HUDEP-2 (cell line): ENCODE data around the gene ARVCF.

Experiments
- DNase-seq, 76 experiments: peaks; one replicate each; lab custom pipeline; 2025; ENCODE audit not compliant: unreplicated experiment in 76 of 76; lab: John Stamatoyannopoulos, UW

Gene ARVCF

GRCh38 chr22:20003304-20003703, 13.3 kb downstream of the ARVCF start:
- no peak for DNase-seq

DNA sequence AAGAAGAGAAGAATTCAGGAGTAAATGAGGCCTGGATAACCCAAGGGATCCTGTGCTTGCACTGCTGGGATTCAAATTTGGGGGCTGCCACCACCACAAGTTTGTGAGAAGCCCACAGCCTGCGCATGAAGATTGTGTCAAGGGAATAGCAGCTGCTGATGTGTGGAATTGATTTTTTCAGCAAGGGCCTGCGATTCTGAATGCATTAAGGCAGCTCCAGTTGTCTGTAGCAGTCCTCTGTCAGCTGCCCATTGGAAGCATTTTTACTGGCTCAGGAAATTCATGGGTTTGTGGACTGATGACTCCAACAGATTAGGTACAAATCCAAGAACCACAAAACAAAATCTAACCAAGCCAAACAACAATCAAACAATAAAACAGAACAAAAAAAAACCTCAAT, 14.0 kb downstream of the ARVCF start:
- no peak for DNase-seq

- no peak for DNase-seq
These were observed 14.5 kb downstream of the ARVCF start for GRCh38 chr22:20002128-20002527.

GRCh38 chr22:20001082-20001638, 15.5 kb downstream of the ARVCF start:
- DNase-seq = no peak

GRCh38 chr22:20000246-20001081, 16.2 kb downstream of the ARVCF start:
- no peak for DNase-seq

GRCh38 chr22:19998991-19999820, 17.4 kb downstream of the ARVCF start:
- DNase-seq = no peak

- DNase-seq = no peak
These were observed 18.2 kb downstream of the ARVCF start for GRCh38 chr22:19998232-19998951.

GRCh38 chr22:19997561-19998231, 18.9 kb downstream of the ARVCF start:
- DNase-seq = no peak

DNA sequence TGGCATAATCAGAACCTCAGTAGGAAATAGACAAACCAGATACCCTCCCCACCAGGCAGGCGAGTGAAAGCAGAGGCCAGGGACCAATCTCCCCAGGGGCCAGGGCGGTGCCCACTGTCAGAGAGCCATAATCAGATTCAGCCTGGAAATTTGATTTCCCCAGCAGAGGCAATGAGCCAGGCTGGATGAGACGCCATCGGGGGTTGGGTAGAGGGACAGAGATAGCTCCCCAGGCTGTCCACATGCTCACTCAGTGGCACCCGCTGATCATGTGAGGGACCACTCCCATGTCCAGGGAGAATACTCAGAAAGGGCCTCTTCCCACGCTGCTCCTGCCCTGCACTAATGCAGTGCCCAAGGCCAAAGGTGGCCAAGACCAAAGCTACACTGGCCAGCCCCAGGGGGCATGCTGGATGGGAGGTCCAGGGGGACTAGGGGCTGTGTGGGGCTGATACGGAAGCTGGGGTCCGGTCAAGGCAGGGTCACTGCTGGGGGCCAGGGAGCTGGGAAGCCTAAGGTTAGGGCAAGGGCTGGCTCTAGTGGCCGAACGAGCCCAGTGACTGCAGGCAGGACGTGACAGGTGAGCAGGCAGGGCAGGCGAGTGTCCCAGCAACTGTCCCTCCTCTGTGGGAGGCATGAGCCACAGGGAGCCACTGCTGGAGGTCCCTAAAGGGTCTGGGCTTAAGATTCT, 19.8 kb downstream of the ARVCF start:
- DNase-seq = peak in 32 of 76 experiments; percentile 2 to 69 (median 26)

DNA sequence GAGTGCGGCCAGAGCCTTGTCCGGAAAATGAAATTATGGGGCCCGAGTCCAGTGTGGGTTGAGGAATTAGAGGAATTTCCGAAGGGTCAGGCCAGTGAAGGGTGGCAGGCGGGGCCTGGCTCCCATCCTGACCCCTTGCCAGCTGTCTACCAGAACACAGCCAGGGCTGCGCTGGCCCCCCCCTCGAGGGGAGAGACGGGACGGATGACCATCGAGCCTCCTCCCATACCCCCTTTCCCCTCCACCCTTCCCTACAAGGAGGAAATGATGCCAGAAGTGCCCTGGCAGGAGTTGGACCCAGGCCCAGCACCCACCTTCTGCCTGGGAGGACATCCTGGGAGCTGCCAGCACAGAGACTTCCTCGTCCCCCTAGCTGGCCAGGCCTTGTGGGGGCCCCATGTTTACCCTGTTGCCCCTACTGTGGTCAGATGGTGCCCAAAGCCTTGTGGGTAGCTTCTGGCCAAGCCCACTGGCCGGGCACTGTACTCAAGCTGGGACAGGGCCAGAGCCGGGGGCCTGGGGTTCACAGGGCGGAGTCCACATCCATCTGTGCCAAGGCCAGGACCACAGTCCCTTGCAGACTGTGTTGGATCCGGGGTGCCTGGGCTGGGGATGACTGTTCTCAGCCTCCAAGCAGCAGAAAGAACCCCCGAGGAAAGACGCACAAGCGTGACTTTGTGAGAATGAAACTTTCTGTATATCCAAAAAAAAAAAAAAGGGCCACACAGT, 20.8 kb downstream of the ARVCF start:
- no peak for DNase-seq

- no peak for DNase-seq
These were observed 21.6 kb downstream of the ARVCF start for GRCh38 chr22:19994851-19995610.

GRCh38 chr22:19993926-19994325, 22.7 kb downstream of the ARVCF start:
- DNase-seq = no peak

GRCh38 chr22:19992921-19993355, 23.7 kb downstream of the ARVCF start:
- no peak for DNase-seq

DNA sequence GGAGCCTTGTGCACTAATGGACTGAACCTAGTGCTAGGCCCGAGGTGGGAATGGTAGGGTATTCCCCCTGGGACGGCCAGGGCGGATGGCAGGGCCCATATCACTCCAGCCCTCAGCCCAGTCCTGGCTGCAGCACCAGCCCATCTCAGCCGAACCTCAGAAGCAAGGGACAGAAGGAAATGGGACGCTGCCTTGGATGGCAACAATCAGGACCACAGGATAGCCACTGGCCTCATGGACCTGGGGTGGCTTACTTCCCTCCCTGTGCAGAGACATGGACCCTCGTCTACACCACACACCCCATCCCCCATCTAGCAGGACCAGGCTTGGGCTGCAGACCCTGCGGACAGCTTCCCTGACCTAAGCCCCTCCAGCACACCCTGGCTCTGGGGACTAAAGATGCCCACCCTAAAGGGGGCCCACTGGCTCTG, 24.1 kb downstream of the ARVCF start:
- no peak for DNase-seq

DNA sequence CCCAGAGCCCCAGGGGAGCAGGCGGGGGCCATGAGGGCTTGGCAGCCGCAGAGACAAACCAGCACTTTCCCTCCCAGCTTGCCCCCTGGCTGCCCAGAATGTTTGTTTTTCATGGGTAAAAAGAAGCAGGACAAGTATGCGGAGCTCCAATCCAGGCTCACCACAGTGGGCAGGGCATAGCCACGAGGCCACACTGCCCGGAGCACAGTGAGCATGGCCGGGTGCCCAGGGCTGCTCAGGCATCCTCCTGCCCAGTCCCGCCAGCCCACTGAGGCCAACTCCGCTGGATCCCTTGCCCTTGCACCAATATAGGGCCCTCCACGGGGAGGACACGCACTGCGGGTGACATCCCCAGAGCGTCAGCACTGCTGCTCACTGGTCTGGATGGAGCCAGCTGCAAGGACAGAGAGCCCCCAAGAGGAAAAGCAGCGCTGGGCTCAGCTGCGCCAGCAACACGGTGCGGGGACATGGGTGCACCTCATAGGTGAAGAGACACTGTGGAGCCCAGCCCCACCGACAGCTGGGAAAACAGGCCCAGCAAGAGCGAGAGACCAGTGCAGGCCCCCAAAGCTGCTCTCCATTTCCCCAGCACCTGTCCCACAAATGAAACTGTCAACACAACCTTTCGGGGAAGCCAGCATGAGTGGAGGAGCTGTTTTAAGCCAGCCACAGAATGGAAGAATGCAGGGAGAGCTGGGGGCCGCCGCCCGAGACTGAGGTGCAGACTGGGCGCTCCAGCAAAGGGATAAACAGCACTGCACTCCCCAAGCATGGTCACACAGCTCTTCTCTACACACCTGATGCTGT, 24.8 kb downstream of the ARVCF start:
- DNase-seq = no peak

- DNase-seq = no peak
These were observed 25.3 kb downstream of the ARVCF start for GRCh38 chr22:19991395-19991644.

DNA sequence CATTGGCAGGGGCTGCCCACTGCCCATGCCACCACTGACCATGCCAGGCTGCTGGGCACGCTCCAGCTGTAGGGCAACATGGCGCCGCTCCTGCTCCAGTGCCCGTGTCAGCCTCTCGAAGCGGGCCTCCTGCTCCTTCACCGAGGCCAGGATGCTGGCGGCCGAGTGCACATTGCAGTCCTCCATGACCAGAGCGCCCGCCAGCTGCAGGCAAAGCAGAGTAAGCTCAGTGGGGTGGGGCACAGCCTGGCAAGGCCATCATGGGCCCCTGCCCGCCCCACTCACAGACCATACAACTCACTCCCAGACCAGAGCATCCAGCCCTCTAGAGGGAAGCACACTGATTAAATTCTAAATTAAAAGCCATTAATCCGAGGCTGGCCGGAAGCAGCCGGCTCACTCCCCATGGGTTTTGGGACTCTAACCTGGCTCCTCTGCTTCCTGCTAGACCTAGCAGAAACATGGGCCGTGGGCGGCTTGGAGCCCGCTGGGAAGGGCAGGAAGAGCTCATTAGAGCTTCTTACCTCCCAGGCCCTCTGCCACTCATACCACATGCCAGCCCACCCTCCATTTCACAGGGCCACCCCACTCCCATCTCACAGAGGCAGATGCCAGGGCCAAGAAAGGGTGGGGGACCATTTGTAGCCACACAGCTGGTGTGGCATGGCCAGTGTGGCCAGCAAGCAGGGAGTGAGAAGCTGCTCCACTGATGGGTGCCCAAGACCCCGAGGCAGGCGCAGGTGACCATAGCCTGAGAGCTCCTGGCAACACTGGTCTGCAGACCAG, 25.8 kb downstream of the ARVCF start:
- DNase-seq = no peak
